GM19395 (cell line): ENCODE results near the gene COMTD1.
"Not testable (repeated sequence)": the region's sequence is repeated elsewhere in the genome, so short reads cannot be mapped to it uniquely, and the experiment has no call there.

Source experiments
- ATAC-seq: cut with Tn5 transposase; IDR thresholded peaks from one replicate; pipeline ENCODE4 v1.9.1; 2021; ENCODE audit warnings: mild to moderate bottlenecking, moderate library complexity; ENCODE audit not compliant: unreplicated experiment

The COMTD1 gene

GRCh38 chr10:75195035-75195763, 40.6 kb downstream of the COMTD1 start:
- no peak for ATAC-seq

GRCh38 chr10:75194625-75195024, 41.1 kb downstream of the COMTD1 start:
- ATAC-seq = not testable (repeated sequence)

- ATAC-seq = no peak
Observed at GRCh38 chr10:75191821-75192568, 43.8 kb downstream of the COMTD1 start.

GRCh38 chr10:75189266-75190096, 46.3 kb downstream of the COMTD1 start:
- no peak for ATAC-seq

GRCh38 chr10:75188522-75188921, 47.2 kb downstream of the COMTD1 start:
- not testable (repeated sequence) for ATAC-seq

- peak; percentile 69 for ATAC-seq
Observed at GRCh38 chr10:75187961-75188426, 47.8 kb downstream of the COMTD1 start.

GRCh38 chr10:75186310-75186709, 49.4 kb downstream of the COMTD1 start:
- ATAC-seq = no peak
